ENCODE data around the gene ROBO1. TPM values are rescaled to one million over a fixed set of nuclear protein-coding genes. Genes with fewer than 3 reads are reported as not detected.

Gene ROBO1
- total RNA-seq, 1 donor from 2014 or later, result 182 TPM

DNA sequence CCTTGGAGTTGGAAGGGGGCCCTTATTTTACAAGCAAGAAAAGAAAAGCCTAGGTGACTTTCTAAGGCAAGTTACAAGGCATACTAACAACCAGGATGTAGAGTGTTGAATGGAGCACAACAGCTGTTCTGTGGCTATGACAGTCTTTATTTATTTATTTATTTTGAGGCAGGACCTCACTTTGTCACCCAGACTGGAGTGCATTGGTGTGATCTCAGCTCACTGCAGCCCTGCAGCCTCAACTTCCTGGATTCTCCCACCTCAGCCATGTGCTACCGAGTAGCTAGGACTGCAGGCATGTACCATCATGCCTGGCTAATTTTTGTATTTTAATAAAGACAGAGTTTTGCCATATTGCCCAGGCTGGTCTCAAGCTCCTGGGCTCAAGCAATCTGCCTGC is 973.4 kb downstream of the ROBO1 start:
- H3K27ac Mint-ChIP-seq, result no peak overlapping the region
- no peaks in the 10 kb centered on the region for H3K9me3 Mint-ChIP-seq
- H3K4me3 Mint-ChIP-seq, result no peak overlapping the region
- DNase-seq (ENCODE audit: extremely low spot score, unreplicated experiment), result no peak
- H3K27me3 Mint-ChIP-seq, result no peaks in the 10 kb centered on the region
- TF ChIP-seq, protein P1, sequence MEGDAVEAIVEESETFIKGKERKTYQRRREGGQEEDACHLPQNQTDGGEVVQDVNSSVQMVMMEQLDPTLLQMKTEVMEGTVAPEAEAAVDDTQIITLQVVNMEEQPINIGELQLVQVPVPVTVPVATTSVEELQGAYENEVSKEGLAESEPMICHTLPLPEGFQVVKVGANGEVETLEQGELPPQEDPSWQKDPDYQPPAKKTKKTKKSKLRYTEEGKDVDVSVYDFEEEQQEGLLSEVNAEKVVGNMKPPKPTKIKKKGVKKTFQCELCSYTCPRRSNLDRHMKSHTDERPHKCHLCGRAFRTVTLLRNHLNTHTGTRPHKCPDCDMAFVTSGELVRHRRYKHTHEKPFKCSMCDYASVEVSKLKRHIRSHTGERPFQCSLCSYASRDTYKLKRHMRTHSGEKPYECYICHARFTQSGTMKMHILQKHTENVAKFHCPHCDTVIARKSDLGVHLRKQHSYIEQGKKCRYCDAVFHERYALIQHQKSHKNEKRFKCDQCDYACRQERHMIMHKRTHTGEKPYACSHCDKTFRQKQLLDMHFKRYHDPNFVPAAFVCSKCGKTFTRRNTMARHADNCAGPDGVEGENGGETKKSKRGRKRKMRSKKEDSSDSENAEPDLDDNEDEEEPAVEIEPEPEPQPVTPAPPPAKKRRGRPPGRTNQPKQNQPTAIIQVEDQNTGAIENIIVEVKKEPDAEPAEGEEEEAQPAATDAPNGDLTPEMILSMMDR (conservative IDR thresholded peaks at IDR 0.05), result no peak
- H3K4me1 Mint-ChIP-seq (ENCODE audit: unreplicated experiment), result peaks cover 18% of the 10 kb centered on the region
- no peaks in the 10 kb centered on the region for H3K36me3 Mint-ChIP-seq

DNA sequence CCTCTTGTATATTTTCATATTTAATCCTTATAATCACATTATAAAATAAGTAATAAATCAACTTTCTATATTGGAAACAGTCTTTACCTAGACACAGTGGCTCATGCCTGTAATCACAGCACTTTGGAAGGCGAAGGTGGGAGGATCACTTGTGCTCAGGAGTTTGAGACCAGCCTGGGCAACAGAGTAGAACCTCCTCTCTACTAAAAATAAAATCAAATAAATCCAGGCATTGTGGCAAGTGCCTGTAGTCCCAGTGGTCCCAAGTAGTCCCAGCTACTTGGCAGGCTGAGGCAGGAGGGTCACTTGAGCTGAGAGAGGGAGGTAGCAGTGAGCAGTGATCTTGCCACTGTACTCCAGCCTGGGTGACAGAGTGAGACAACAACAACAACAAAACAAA is 975.1 kb downstream of the ROBO1 start:
- TF ChIP-seq, protein P1 (conservative IDR thresholded peaks at IDR 0.05), result no peak
- no peaks in the 10 kb centered on the region for H3K9me3 Mint-ChIP-seq
- no peaks in the 10 kb centered on the region for H3K27me3 Mint-ChIP-seq
- peaks cover 18% of the 10 kb centered on the region for H3K4me1 Mint-ChIP-seq (ENCODE audit: unreplicated experiment)
- H3K4me3 Mint-ChIP-seq, result no peak overlapping the region
- no peaks in the 10 kb centered on the region for H3K36me3 Mint-ChIP-seq
- no peak overlapping the region for H3K27ac Mint-ChIP-seq
- DNase-seq (ENCODE audit: extremely low spot score, unreplicated experiment), result no peak

DNA sequence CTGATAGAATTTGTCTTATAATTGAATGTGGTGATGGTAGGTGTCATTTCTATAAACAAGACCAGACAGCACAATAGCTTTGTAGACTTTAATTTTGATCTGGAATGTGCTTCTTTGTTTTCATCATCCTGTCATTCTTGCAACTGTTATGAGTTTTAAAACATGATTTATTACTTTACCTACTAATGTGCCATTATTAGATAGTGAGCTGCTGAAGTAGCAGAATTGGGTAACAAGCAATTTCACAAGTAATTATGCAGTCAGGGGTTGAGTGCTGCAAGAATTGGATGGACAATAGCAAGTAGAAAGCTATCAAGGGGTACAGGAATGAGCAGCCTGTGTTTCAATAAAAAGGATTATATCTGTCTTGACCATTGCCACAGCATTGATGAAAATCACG is 975.6 kb downstream of the ROBO1 start:
- Mint-ChIP-seq H3K4me3 (no peak overlapping the region), H3K9me3 (no peaks in the 10 kb centered on the region), H3K27ac (no peak overlapping the region), H3K36me3 (no peaks in the 10 kb centered on the region), H3K4me1 (ENCODE audit: unreplicated experiment) (peaks cover 16% of the 10 kb centered on the region), H3K27me3 (no peaks in the 10 kb centered on the region)
- no peak for DNase-seq (ENCODE audit: extremely low spot score, unreplicated experiment)
- TF ChIP-seq, protein P1 (conservative IDR thresholded peaks at IDR 0.05), result no peak

DNA sequence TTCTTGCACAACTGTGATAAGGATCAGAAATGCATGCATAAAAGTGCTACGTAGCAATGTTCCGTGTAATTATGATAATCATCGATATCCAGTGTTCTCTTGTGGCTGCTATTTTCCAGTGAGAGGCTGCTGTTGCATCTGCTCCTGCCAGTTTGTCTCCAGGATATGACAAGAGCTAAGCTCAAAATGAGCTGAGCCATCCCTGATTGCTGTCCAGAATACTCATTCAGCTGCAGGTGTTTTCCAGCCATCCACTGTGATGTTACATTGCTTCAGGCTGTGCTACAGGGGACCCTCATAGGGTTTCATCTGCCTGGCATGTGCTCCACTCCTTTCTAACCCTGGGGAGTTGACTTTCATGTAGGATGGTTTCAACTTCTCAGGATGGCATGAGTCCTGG is 976.0 kb downstream of the ROBO1 start:
- no peak for DNase-seq (ENCODE audit: extremely low spot score, unreplicated experiment)
- TF ChIP-seq, protein P1 (conservative IDR thresholded peaks at IDR 0.05), result no peak
- Mint-ChIP-seq H3K4me1 (ENCODE audit: unreplicated experiment) (peaks cover 11% of the 10 kb centered on the region), H3K27ac (no peak overlapping the region), H3K4me3 (no peak overlapping the region), H3K27me3 (no peaks in the 10 kb centered on the region), H3K9me3 (no peaks in the 10 kb centered on the region), H3K36me3 (no peaks in the 10 kb centered on the region)

DNA sequence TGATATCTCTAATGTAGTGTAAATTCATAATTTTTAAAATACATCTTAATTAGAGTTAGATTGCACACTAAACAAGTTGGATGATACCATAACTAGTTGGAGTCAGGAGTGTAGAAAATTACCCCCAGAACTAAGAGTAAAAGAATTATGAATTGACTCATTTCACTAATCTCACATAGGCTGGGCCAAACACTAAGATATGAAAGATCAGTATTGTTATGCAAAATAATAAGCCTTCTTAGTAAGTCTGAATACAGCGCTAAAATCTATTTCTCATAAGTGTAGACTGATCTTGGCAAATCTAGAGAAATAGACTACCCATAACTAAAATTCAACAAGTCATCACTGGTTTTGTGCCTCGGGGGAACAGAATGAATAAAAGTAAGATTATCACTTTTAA is 979.0 kb downstream of the ROBO1 start:
- Mint-ChIP-seq H3K27me3 (no peaks in the 10 kb centered on the region), H3K4me3 (no peak overlapping the region), H3K9me3 (no peaks in the 10 kb centered on the region), H3K36me3 (no peaks in the 10 kb centered on the region), H3K4me1 (ENCODE audit: unreplicated experiment) (peaks cover 9% of the 10 kb centered on the region), H3K27ac (no peak overlapping the region)
- no peak for DNase-seq (ENCODE audit: extremely low spot score, unreplicated experiment)
- TF ChIP-seq, protein P1 (conservative IDR thresholded peaks at IDR 0.05), result no peak

DNA sequence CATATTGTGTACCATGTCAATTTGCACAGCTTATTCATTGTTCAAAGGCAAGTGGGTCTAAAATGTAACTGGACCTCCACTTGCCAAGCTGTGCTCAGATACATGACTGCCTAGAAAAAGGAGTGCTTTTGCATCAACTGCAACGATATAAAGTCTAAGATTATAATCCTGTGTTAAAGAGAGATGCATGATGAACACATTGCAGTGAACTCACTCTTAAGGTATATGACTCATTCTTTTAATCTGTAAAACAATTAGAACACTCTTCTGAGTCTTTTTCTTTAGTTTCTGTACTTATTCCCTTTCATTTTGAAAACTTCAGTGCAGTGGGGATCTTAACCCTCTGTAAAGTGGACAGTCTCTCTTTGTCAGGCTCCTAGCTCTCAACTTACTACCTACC is 982.8 kb downstream of the ROBO1 start:
- H3K27me3 Mint-ChIP-seq, result no peaks in the 10 kb centered on the region
- H3K27ac Mint-ChIP-seq, result no peak overlapping the region

More for the DNA sequence above, 982.8 kb downstream of the ROBO1 start:
- Mint-ChIP-seq H3K4me1 (ENCODE audit: unreplicated experiment) (peaks cover 6% of the 10 kb centered on the region), H3K36me3 (peaks cover 6% of the 10 kb centered on the region), H3K9me3 (peaks cover 6% of the 10 kb centered on the region), H3K4me3 (no peak overlapping the region)
- DNase-seq (ENCODE audit: extremely low spot score, unreplicated experiment), result no peak
- TF ChIP-seq, protein P1 (conservative IDR thresholded peaks at IDR 0.05), result no peak
